Body of pancreas (tissue), 4 donors: ENCODE results near the gene UBAC2. TPM values are rescaled to one million over a fixed set of nuclear protein-coding genes. Genes with fewer than 3 reads are reported as not detected.

Experiments used
- ATAC-seq: fragments of 150-250 bp; one replicate; pipeline ENCODE4 v1.9.1; 2016
- DNase-seq, 4 donors: peaks; one replicate each; pipeline ENCODE4 v3.0.0-alpha.2; 2019
- H3K27ac ChIP-seq, 4 donors: fragments of 200-600 bp; sonication (generic); 1 replicate in 3 of 4; 2 replicates in 1 of 4; pipeline versions ENCODE4 v1.5.1 to v1.6.1; 2016 to 2019; ENCODE audit warnings: mild to moderate bottlenecking in 1 of 4, mixed read lengths in 1 of 4, moderate library complexity in 1 of 4
- H3K27me3 ChIP-seq, 2 donors: fragments of 200-600 bp; sonication (generic); one replicate each; pipeline ENCODE4 v1.6.0; 2016; ENCODE audit warnings: mild to moderate bottlenecking in 1 of 2
- H3K36me3 ChIP-seq, 2 donors: fragments of 200-600 bp; sonication (generic); replicated peaks in 1 of 2; 2 replicates each; pipeline ENCODE4 v1.5.1; 2016; ENCODE audit warnings: low read depth in 2 of 2; ENCODE audit not compliant: insufficient read depth in 1 of 2
- H3K4me1 ChIP-seq: fragments of 200-600 bp; sonication (generic); one replicate; pipeline ENCODE4 v1.6.0; 2016
- H3K4me3 ChIP-seq, 2 donors: fragments of 200-600 bp; sonication (generic); 1 replicate in 1 of 2; 2 replicates in 1 of 2; pipeline ENCODE4 v1.5.1; 2016 to 2019
- H3K9me3 ChIP-seq, 3 donors: fragments of 200-600 bp; sonication (generic); 1 replicate in 2 of 3; 2 replicates in 1 of 3; pipeline ENCODE4 v1.5.1; 2016
- POLR2A ChIP-seq, 3 donors: fragments of 450-650 bp; IDR thresholded peaks; one replicate each; pipeline ENCODE4 v1.6.1; 2016; ENCODE audit warnings: antibody characterized with exemption in 3 of 3, mild to moderate bottlenecking in 2 of 3
- WGBS, 2 donors: methylation state at CpG; one replicate each; pipeline ENCODE4 v1.1.5; 2017; 5-methylcytosine and 5-hydroxymethylcytosine counted together
- intact Hi-C: fragments of 100-400 bp; cut with DNase I; formaldehyde crosslinking; loops from one replicate; pipeline ENCODE4 v1.15.1; 2023
- total RNA-seq, 2 donors: library from RNA; depleted of rRNA; stranded (reverse); fragments of >200 nt; gene quantifications; one replicate each; pipeline ENCODE4 v1.1.0, GENCODE V29; 2016
- TF ChIP-seq, protein P1 (sequence below), 7 experiments: fragments of 450-650 bp in 4 of 7; fragments of 200-600 bp in 3 of 7; sonication (generic) in 3 of 7; IDR thresholded peaks; one replicate each; pipeline ENCODE4 v1.5.1; 2016 to 2019; ENCODE audit warnings: antibody characterized with exemption in 7 of 7

UBAC2 gene
- total RNA-seq, 2 donors from 2014 or later, result 21.4 to 27.2 TPM

- Histone ChIP-seq H3K27me3 (no peaks in the 10 kb centered on the region), H3K27ac (no peak overlapping the region), H3K36me3 (no peaks in the 10 kb centered on the region), H3K4me1 (peaks cover 8% of the 10 kb centered on the region), H3K9me3 (no peaks in the 10 kb centered on the region), H3K4me3 (no peak overlapping the region)
- TF ChIP-seq POLR2A (IDR thresholded peaks at IDR 0.05), result no peak
- TF ChIP-seq, protein P1, sequence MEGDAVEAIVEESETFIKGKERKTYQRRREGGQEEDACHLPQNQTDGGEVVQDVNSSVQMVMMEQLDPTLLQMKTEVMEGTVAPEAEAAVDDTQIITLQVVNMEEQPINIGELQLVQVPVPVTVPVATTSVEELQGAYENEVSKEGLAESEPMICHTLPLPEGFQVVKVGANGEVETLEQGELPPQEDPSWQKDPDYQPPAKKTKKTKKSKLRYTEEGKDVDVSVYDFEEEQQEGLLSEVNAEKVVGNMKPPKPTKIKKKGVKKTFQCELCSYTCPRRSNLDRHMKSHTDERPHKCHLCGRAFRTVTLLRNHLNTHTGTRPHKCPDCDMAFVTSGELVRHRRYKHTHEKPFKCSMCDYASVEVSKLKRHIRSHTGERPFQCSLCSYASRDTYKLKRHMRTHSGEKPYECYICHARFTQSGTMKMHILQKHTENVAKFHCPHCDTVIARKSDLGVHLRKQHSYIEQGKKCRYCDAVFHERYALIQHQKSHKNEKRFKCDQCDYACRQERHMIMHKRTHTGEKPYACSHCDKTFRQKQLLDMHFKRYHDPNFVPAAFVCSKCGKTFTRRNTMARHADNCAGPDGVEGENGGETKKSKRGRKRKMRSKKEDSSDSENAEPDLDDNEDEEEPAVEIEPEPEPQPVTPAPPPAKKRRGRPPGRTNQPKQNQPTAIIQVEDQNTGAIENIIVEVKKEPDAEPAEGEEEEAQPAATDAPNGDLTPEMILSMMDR (IDR thresholded peaks at IDR 0.05), result no peak
- 76 to 78% methylated on average over 18 to 19 of the region's 19 CpGs for WGBS, 2 donors
- DNase-seq (no peak), ATAC-seq (no peak)
- intact Hi-C loops, result no loop called here
Measured at GRCh38 chr13:99417201-99418102, 216.8 kb downstream of the UBAC2 start.

GRCh38 chr13:99418103-99418842, 217.6 kb downstream of the UBAC2 start:
- H3K27ac ChIP-seq, result no peak overlapping the region
- WGBS, 2 donors, result 72 to 80% methylated on average over 12 to 15 of the region's 15 CpGs
- H3K36me3 ChIP-seq, result no peaks in the 10 kb centered on the region
- no peak overlapping the region for H3K4me3 ChIP-seq
- peaks cover 8% of the 10 kb centered on the region for H3K4me1 ChIP-seq
- TF ChIP-seq, protein P1 (IDR thresholded peaks at IDR 0.05), result no peak
- TF ChIP-seq POLR2A (IDR thresholded peaks at IDR 0.05), result no peak
- no peaks in the 10 kb centered on the region for H3K27me3 ChIP-seq
- DNase-seq, result no peak
- H3K9me3 ChIP-seq, result no peaks in the 10 kb centered on the region
- intact Hi-C loops, result no loop called here
- no peak for ATAC-seq

DNA sequence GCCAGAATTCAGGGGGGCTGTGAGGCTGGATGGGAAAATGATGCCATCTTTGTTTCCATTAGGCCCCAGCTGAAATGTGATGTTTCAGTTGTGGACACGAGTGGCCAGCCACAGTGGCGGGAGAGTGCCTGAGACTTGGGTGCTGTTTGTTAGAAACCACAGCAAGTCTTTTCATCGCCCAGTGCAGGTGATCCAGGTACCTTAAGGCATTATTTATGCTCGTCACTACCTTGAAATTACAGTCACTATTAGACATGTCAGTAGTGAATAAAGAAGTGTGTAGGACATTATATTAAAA, 218.1 kb downstream of the UBAC2 start:
- DNase-seq, result no peak
- WGBS, 2 donors, result 76 to 92% methylated on average over 4 of the region's 4 CpGs

DNA sequence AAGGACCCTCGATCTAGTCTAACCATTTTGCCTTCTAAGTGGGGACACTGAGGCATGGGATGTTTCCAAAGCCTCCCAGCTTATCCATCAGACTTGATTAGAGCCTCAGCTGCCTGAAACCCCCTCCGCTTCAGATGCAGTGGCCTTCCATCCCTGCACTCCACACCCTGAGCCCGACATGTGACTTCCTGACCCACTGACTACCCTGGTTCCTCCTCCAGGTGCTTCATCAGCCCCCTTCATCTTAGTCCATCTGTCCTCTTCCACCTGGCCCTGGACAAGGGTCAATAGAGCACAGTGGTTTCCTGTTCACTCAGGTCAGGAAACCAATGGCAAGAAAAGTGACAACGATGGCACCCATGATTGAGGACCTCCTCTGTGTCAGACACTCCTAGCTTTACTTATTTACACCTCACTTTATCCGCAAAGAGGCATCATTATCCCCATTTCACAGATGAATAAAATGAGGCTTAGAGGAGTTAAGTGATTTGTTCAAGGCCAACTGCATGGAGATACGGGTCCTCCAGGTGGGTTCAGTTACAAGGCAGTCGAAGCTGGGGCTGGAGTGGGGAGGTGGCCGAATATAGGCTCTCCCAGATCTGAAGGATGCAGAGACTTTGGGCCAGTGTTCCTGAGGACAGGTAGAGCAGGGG, 219.1 kb downstream of the UBAC2 start:
- ATAC-seq (no peak), DNase-seq (no peak)
- WGBS, 2 donors, result 60 to 64% methylated on average over 8 of the region's 8 CpGs
- Histone ChIP-seq H3K27me3 (no peaks in the 10 kb centered on the region), H3K9me3 (no peaks in the 10 kb centered on the region), H3K36me3 (no peaks in the 10 kb centered on the region), H3K4me3 (no peak overlapping the region), H3K27ac (no peak overlapping the region), H3K4me1 (no peaks in the 10 kb centered on the region)
- intact Hi-C loops, result loop anchor here (10.0 kb wide), 1 partner anchor 145 kb away; no protein-coding TSS in a partner anchor
- TF ChIP-seq, protein P1 (IDR thresholded peaks at IDR 0.05), result no peak
- no peak for TF ChIP-seq POLR2A (IDR thresholded peaks at IDR 0.05)

More for the DNA sequence above, 218.1 kb downstream of the UBAC2 start:
- Histone ChIP-seq H3K27me3 (no peaks in the 10 kb centered on the region), H3K4me3 (no peak overlapping the region), H3K4me1 (peaks cover 5% of the 10 kb centered on the region), H3K27ac (no peak overlapping the region), H3K9me3 (no peaks in the 10 kb centered on the region), H3K36me3 (no peaks in the 10 kb centered on the region)
- no peak for TF ChIP-seq POLR2A (IDR thresholded peaks at IDR 0.05)
- TF ChIP-seq, protein P1 (IDR thresholded peaks at IDR 0.05), result no peak
- intact Hi-C loops, result no loop called here
- ATAC-seq, result no peak
